Mesenchymal stem cell (in vitro differentiated cells and primary cell): ENCODE data around the gene CEACAM19.

Experiments used
- DNase-seq: peaks from one replicate; pipeline ENCODE4 v3.0.0-alpha.2; 2013
- H2AFZ ChIP-seq: one replicate; pipeline ENCODE4 v1.6.1; 2013; ENCODE audit warnings: low read depth, mild to moderate bottlenecking, control low read depth, inconsistent platforms, low read length, moderate library complexity
- H2AK5ac ChIP-seq: 2 replicates; pipeline ENCODE4 v1.6.1; 2013; ENCODE audit warnings: low read length, moderate library complexity, mild to moderate bottlenecking, inconsistent platforms; ENCODE audit not compliant: severe bottlenecking
- H2BK120ac ChIP-seq: one replicate; pipeline ENCODE4 v1.6.1; 2013; ENCODE audit warnings: low read depth, mild to moderate bottlenecking, inconsistent platforms, low read length, moderate library complexity
- H2BK12ac ChIP-seq, 2 experiments: one replicate each; pipeline ENCODE4 v1.6.1; 2013; ENCODE audit warnings: inconsistent platforms in 2 of 2, low read length in 2 of 2, mild to moderate bottlenecking in 2 of 2, moderate library complexity in 2 of 2, control low read depth in 1 of 2
- H2BK15ac ChIP-seq: one replicate; pipeline ENCODE4 v1.6.1; 2013; ENCODE audit warnings: mild to moderate bottlenecking, low read depth, inconsistent platforms; ENCODE audit not compliant: poor library complexity, severe bottlenecking
- H2BK5ac ChIP-seq: 2 replicates; pipeline ENCODE4 v1.6.1; 2013; ENCODE audit warnings: low read depth, mild to moderate bottlenecking, low read length, control low read depth, inconsistent platforms; ENCODE audit not compliant: poor library complexity, severe bottlenecking
- H3K14ac ChIP-seq, 2 experiments: one replicate each; pipeline ENCODE4 v1.6.1; 2013; ENCODE audit warnings: inconsistent platforms in 2 of 2, low read length in 2 of 2, control low read depth in 1 of 2, mild to moderate bottlenecking in 1 of 2, moderate library complexity in 1 of 2
- H3K18ac ChIP-seq, 2 experiments: one replicate each; pipeline ENCODE4 v1.6.1; 2013; ENCODE audit warnings: inconsistent platforms in 2 of 2, low read length in 2 of 2, control low read depth in 1 of 2, low read depth in 1 of 2, mild to moderate bottlenecking in 1 of 2
- H3K23ac ChIP-seq, 2 experiments: one replicate each; pipeline ENCODE4 v1.6.1; 2013; ENCODE audit warnings: inconsistent platforms in 2 of 2, low read length in 2 of 2, mild to moderate bottlenecking in 2 of 2, moderate library complexity in 2 of 2, control low read depth in 1 of 2
- H3K27ac ChIP-seq: 2 replicates; pipeline ENCODE4 v1.5.1; 2013; ENCODE audit warnings: mild to moderate bottlenecking, moderate library complexity, low read length, control low read depth, inconsistent platforms; ENCODE audit not compliant: poor library complexity, severe bottlenecking
- H3K27me3 ChIP-seq, 2 experiments: 2 replicates each; pipeline versions ENCODE4 v1.6.1 to v1.7.0; 2013; ENCODE audit warnings: low read length in 2 of 2, mild to moderate bottlenecking in 2 of 2, moderate library complexity in 2 of 2, control low read depth in 1 of 2, inconsistent platforms in 1 of 2; ENCODE audit not compliant: control insufficient read depth in 1 of 2, insufficient read depth in 1 of 2
- H3K36me3 ChIP-seq, 2 experiments: 2 replicates each; pipeline versions ENCODE4 v1.6.1 to v1.7.0; 2013; ENCODE audit warnings: low read length in 2 of 2, control low read depth in 1 of 2, inconsistent platforms in 1 of 2, low read depth in 1 of 2, mild to moderate bottlenecking in 1 of 2; ENCODE audit not compliant: insufficient read depth in 2 of 2, control insufficient read depth in 1 of 2
- H3K4ac ChIP-seq, 2 experiments: one replicate each; pipeline ENCODE4 v1.6.1; 2013; ENCODE audit warnings: inconsistent platforms in 2 of 2, low read length in 2 of 2, mild to moderate bottlenecking in 2 of 2, moderate library complexity in 2 of 2, control low read depth in 1 of 2, low read depth in 1 of 2
- H3K4me1 ChIP-seq: 2 replicates; pipeline ENCODE4 v1.6.1; 2013; ENCODE audit warnings: low read depth, low read length, control low read depth; ENCODE audit not compliant: control insufficient read depth, insufficient read depth
- H3K4me2 ChIP-seq: 2 replicates; pipeline ENCODE4 v1.6.1; 2013; ENCODE audit warnings: low read length, mild to moderate bottlenecking, inconsistent platforms; ENCODE audit not compliant: poor library complexity, severe bottlenecking
- H3K4me3 ChIP-seq, 2 experiments: 2 replicates each; pipeline versions ENCODE4 v1.5.1 to v1.7.0; 2013; ENCODE audit warnings: low read length in 2 of 2, mild to moderate bottlenecking in 2 of 2, control low read depth in 1 of 2, low read depth in 1 of 2; ENCODE audit not compliant: insufficient read depth in 1 of 2
- H3K79me1 ChIP-seq: replicated peaks from 2 replicates; pipeline ENCODE4 v1.6.1; 2013; ENCODE audit warnings: mild to moderate bottlenecking, control low read depth, low read length, inconsistent platforms; ENCODE audit not compliant: poor library complexity, severe bottlenecking
- H3K9ac ChIP-seq: 2 replicates; pipeline ENCODE4 v1.7.0; 2013; ENCODE audit warnings: mild to moderate bottlenecking, low read length, moderate library complexity
- H3K9me3 ChIP-seq: 2 replicates; pipeline ENCODE4 v1.7.0; 2013; ENCODE audit warnings: mild to moderate bottlenecking, low read length; ENCODE audit not compliant: control insufficient read depth
- H4K8ac ChIP-seq: one replicate; pipeline ENCODE4 v1.6.1; 2013; ENCODE audit warnings: inconsistent platforms, mild to moderate bottlenecking, low read length, moderate library complexity
- H4K91ac ChIP-seq: one replicate; pipeline ENCODE4 v1.6.1; 2013; ENCODE audit warnings: mild to moderate bottlenecking, low read length, inconsistent platforms
- WGBS: methylation state at CpG from one replicate; pipeline ENCODE4 v1.1.7; 2013; ENCODE audit warnings: mixed read lengths; 5-methylcytosine and 5-hydroxymethylcytosine counted together

The CEACAM19 gene

DNA sequence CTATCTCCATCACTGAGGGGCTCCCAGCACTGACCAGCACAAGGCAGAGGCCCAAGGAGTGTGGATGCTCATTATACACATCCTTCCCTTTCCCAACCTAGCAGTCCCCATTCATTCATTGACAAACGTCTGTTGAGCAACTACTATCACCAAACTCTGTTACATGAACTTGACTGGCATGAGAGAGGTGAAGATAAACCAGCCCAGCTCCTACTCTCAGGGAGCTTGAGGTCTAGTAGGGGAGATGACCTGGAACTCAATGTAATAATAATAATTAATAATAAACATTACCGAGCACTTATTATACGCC is 18.8 kb downstream of the CEACAM19 start:
- H3K79me1 ChIP-seq, result no peaks in the 10 kb centered on the region
- H3K27ac ChIP-seq, result no peak overlapping the region
- no peak overlapping the region for H4K91ac ChIP-seq
- no peaks in the 10 kb centered on the region for H3K36me3 ChIP-seq
- no peak overlapping the region for H2BK5ac ChIP-seq
- peak overlapping the region in 1 of 2 experiments; percentile 24 for H2BK12ac ChIP-seq
- no peak overlapping the region for H3K4me2 ChIP-seq
- no peak overlapping the region for H2AFZ ChIP-seq
- no peak overlapping the region for H3K9ac ChIP-seq
- H3K14ac ChIP-seq, result no peak overlapping the region
- H4K8ac ChIP-seq, result no peak overlapping the region
- no peak for DNase-seq
- H2AK5ac ChIP-seq, result no peak overlapping the region
- 100% methylated on average over 1 of the region's 3 CpGs for WGBS
- H3K23ac ChIP-seq, result no peak overlapping the region
- H3K4me1 ChIP-seq, result peaks cover 15% of the 10 kb centered on the region
- no peaks in the 10 kb centered on the region for H3K9me3 ChIP-seq
- no peak overlapping the region for H3K18ac ChIP-seq
- no peaks in the 10 kb centered on the region for H3K27me3 ChIP-seq
- H2BK120ac ChIP-seq, result no peak overlapping the region
- H3K4ac ChIP-seq, result no peak overlapping the region
- H2BK15ac ChIP-seq, result no peak overlapping the region
- no peak overlapping the region for H3K4me3 ChIP-seq

DNA sequence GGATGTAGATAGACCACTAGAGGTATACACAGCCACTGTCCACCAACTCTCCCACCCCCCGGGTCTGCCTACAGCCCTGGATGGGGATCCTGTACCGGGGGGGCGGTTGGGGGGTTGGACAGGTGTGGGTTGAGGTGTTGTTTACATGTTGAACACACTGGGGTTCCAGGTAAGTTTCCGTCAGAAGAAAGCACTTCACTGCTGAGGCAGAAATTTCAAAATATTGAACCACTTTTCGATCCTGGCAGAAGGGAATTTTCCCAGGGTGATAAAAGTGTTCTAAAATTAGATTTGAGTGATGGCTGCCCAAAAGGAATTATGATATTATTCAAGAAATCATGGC is 21.1 kb downstream of the CEACAM19 start:
- H2AK5ac ChIP-seq, result no peak overlapping the region
- no peak overlapping the region for H2BK120ac ChIP-seq
- no peaks in the 10 kb centered on the region for H3K79me1 ChIP-seq
- DNase-seq, result no peak
- WGBS, result 83% methylated on average over 5 of the region's 5 CpGs
- H2AFZ ChIP-seq, result no peak overlapping the region
- H3K9ac ChIP-seq, result peak overlapping the region; percentile 66
- H3K4me2 ChIP-seq, result no peak overlapping the region
- H4K8ac ChIP-seq, result no peak overlapping the region
- no peak overlapping the region for H3K4ac ChIP-seq
- peaks cover 0 to 5% of the 10 kb centered on the region in 2 experiments for H3K27me3 ChIP-seq
- no peak overlapping the region for H3K4me3 ChIP-seq
- H3K14ac ChIP-seq, result no peak overlapping the region
- H3K23ac ChIP-seq, result no peak overlapping the region
- no peak overlapping the region for H4K91ac ChIP-seq
- no peak overlapping the region for H2BK15ac ChIP-seq
- H3K18ac ChIP-seq, result no peak overlapping the region
- H3K9me3 ChIP-seq, result no peaks in the 10 kb centered on the region
- H3K27ac ChIP-seq, result no peak overlapping the region
- peaks cover 16% of the 10 kb centered on the region for H3K4me1 ChIP-seq
- no peak overlapping the region for H2BK12ac ChIP-seq
- H3K36me3 ChIP-seq, result no peaks in the 10 kb centered on the region
- H2BK5ac ChIP-seq, result no peak overlapping the region

- Histone ChIP-seq H4K8ac (no peak overlapping the region), H3K4me1 (peaks cover 16% of the 10 kb centered on the region), H3K9me3 (no peaks in the 10 kb centered on the region), H3K4me2 (no peak overlapping the region), H2BK5ac (no peak overlapping the region), H3K14ac (no peak overlapping the region), H3K27ac (no peak overlapping the region), H3K4ac (no peak overlapping the region), H2BK12ac (no peak overlapping the region), H3K4me3 (no peak overlapping the region), H2AK5ac (no peak overlapping the region), H2BK120ac (no peak overlapping the region), H2AFZ (no peak overlapping the region), H3K27me3 (peaks cover 10 to 22% of the 10 kb centered on the region in 2 experiments), H3K9ac (no peak overlapping the region), H3K23ac (peak overlapping the region in 1 of 2 experiments; percentile 29), H3K36me3 (no peaks in the 10 kb centered on the region), H3K79me1 (no peaks in the 10 kb centered on the region), H3K18ac (no peak overlapping the region), H4K91ac (no peak overlapping the region), H2BK15ac (no peak overlapping the region)
- WGBS, result 56% methylated on average over 2 of the region's 2 CpGs
- DNase-seq, result no peak
Measured at GRCh38 chr19:44694184-44694579, 22.9 kb downstream of the CEACAM19 start.

DNA sequence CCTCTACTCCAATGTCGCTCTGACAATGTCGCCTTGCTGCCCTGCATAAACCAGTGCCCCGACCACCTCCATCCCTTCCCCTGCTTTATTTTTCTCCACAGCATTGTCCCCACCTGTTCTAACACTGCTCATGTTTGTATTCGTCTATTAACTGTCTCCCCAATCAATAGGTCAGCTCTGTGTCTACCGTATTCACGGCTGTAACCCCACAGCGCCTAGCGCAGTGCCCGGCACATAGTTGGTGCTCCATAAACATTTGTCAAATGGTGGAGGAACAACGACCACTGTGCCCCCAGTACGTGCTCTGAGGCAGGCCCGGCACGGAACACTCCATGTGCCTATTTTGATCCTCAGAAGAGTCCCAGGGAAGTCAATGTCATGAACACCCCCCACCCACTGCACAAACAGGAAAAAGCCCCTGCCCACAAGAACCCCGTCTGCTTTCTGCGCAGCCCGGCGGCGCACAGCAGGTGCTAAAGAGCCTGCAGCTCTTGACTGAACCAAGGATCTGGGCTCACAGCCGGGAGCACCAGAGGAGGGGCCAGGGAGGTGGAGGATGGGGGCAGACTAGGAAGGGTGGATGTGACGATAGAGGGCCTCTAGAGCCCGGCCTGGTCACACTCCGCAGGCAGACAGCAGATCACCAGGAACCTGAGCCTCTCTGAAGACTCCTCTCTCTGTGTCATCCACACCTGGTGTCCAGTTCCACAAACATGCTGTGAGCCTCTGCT is 25.8 kb downstream of the CEACAM19 start:
- Histone ChIP-seq H3K4me2 (no peak overlapping the region), H2BK5ac (no peak overlapping the region), H3K27me3 (peaks cover 10 to 22% of the 10 kb centered on the region in 2 experiments), H2AFZ (no peak overlapping the region), H3K9ac (no peak overlapping the region), H2BK15ac (no peak overlapping the region), H2AK5ac (no peak overlapping the region), H3K4me1 (peaks cover 7% of the 10 kb centered on the region), H2BK120ac (no peak overlapping the region), H4K91ac (no peak overlapping the region), H2BK12ac (no peak overlapping the region), H3K23ac (no peak overlapping the region), H3K79me1 (no peaks in the 10 kb centered on the region), H3K4me3 (no peak overlapping the region), H3K27ac (no peak overlapping the region), H3K36me3 (no peaks in the 10 kb centered on the region), H4K8ac (no peak overlapping the region), H3K14ac (no peak overlapping the region), H3K4ac (no peak overlapping the region), H3K9me3 (no peaks in the 10 kb centered on the region), H3K18ac (no peak overlapping the region)
- WGBS, result 76% methylated on average over 22 of the region's 22 CpGs
- no peak for DNase-seq
